Measurements from ENCODE around the gene PAK1.

DNA sequence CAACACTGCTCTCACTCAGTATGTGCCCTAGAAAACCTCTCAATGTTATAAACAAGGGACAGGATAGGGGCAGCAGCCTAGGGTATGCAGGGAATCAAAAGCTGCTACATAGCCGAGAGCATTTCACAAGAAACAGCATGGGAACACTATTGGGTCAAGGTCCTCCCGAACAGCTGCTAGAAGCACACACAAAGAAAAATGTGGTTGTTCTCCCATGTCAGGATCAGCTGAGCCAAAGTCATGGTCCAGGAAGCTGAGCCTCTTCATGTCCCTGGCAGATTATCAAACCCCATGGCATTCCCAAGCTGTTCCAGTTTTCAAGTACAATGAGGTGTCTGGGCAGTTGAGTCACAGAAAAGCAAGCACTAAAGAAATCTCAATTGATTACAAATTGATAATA is 151.4 kb downstream of the PAK1 start:
- TF ChIP-seq, protein P1, sequence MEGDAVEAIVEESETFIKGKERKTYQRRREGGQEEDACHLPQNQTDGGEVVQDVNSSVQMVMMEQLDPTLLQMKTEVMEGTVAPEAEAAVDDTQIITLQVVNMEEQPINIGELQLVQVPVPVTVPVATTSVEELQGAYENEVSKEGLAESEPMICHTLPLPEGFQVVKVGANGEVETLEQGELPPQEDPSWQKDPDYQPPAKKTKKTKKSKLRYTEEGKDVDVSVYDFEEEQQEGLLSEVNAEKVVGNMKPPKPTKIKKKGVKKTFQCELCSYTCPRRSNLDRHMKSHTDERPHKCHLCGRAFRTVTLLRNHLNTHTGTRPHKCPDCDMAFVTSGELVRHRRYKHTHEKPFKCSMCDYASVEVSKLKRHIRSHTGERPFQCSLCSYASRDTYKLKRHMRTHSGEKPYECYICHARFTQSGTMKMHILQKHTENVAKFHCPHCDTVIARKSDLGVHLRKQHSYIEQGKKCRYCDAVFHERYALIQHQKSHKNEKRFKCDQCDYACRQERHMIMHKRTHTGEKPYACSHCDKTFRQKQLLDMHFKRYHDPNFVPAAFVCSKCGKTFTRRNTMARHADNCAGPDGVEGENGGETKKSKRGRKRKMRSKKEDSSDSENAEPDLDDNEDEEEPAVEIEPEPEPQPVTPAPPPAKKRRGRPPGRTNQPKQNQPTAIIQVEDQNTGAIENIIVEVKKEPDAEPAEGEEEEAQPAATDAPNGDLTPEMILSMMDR (IDR thresholded peaks at IDR 0.05), result no peak
- TF ChIP-seq POLR2AphosphoS5 (IDR thresholded peaks at IDR 0.05) (no peak), EP300 (IDR thresholded peaks at IDR 0.05) (no peak), POLR2A (IDR thresholded peaks at IDR 0.05) (no peak)
